NCI-H2196 treated with DMSO at 0.1 percent for 48 hours (cell line): ENCODE results near the gene GJA8.
A peak's percentile ranks its signal among the peaks of the same experiment; 100 is the strongest.
"Not testable (repeated sequence)": the region's sequence is repeated elsewhere in the genome, so short reads cannot be mapped to it uniquely, and the experiment has no call there.

Experiments used
- DNase-seq: peaks from one replicate; lab custom pipeline; 2025; ENCODE audit not compliant: unreplicated experiment; lab: John Stamatoyannopoulos, UW

Gene GJA8

GRCh38 chr1:147927215-147927614 lies 24.6 kb downstream of the GJA8 start:
- DNase-seq, result not testable (repeated sequence)

- DNase-seq, result not testable (repeated sequence)
Observed at GRCh38 chr1:147927689-147928088, 25.1 kb downstream of the GJA8 start.

GRCh38 chr1:147928236-147929132 lies 25.9 kb downstream of the GJA8 start, which contains the start of gene GPR89B:
Gene GPR89B, plus strand, starts transcription at chr1:147928420. Its CDS starts 117 bp downstream, at chr1:147928537.
- DNase-seq, result peak; percentile 65

GRCh38 chr1:147931137-147931536 lies 28.5 kb downstream of the GJA8 start:
- not testable (repeated sequence) for DNase-seq

GRCh38 chr1:147935296-147935695 lies 32.7 kb downstream of the GJA8 start:
- DNase-seq, result not testable (repeated sequence)

GRCh38 chr1:147940456-147940855 lies 37.9 kb downstream of the GJA8 start:
- DNase-seq, result not testable (repeated sequence)

- not testable (repeated sequence) for DNase-seq
Observed at GRCh38 chr1:147942563-147942962, 40.0 kb downstream of the GJA8 start.

GRCh38 chr1:147949517-147949916 lies 46.9 kb downstream of the GJA8 start:
- not testable (repeated sequence) for DNase-seq
